ENCODE measurements around the gene DNM3.

The DNM3 gene

GRCh38 chr1:172442843-172443565 lies 601.7 kb downstream of the DNM3 start:
- Histone ChIP-seq H3K4me1 (ENCODE audit: control insufficient read depth in 1 of 2, insufficient read depth in 1 of 2, low read depth in 1 of 2, low read length in 1 of 2) (peaks cover 43 to 49% of the 10 kb centered on the region in 2 experiments), H3K9me3 (no peaks in the 10 kb centered on the region), H3K27ac (peak overlapping the region; percentile 75), H3K36me3 (peaks cover 7% of the 10 kb centered on the region), H3K27me3 (no peaks in the 10 kb centered on the region), H3K4me3 (ENCODE audit: low read depth in 1 of 2, low read length in 1 of 2) (peak overlapping the region; percentile 72 to 74)
- no peak for TF ChIP-seq CTCF (IDR thresholded peaks at IDR 0.05)

GRCh38 chr1:172443666-172444453 lies 602.6 kb downstream of the DNM3 start, which contains the start of gene PIGC:
TSS of gene PIGC (minus strand) at chr1:172444069. CDS start at chr1:172442622, 1,447 bp downstream.
- Histone ChIP-seq H3K27ac (peak within 1 kb of the TSS; percentile 75), H3K4me3 (ENCODE audit: low read depth in 1 of 2, low read length in 1 of 2) (peak within 1 kb of the TSS; percentile 72 to 74), H3K36me3 (peaks cover 5% of the 10 kb centered on the region), H3K9me3 (no peaks in the 10 kb centered on the region), H3K4me1 (ENCODE audit: control insufficient read depth in 1 of 2, insufficient read depth in 1 of 2, low read depth in 1 of 2, low read length in 1 of 2) (peaks cover 51 to 56% of the 10 kb centered on the region in 2 experiments), H3K27me3 (no peaks in the 10 kb centered on the region)
- TF ChIP-seq CTCF (IDR thresholded peaks at IDR 0.05): peak; percentile 90

GRCh38 chr1:172446547-172446946 lies 605.2 kb downstream of the DNM3 start:
- Histone ChIP-seq H3K27ac (no peak overlapping the region), H3K4me3 (ENCODE audit: low read depth in 1 of 2, low read length in 1 of 2) (no peak overlapping the region), H3K4me1 (ENCODE audit: control insufficient read depth in 1 of 2, insufficient read depth in 1 of 2, low read depth in 1 of 2, low read length in 1 of 2) (peaks cover 59 to 60% of the 10 kb centered on the region in 2 experiments), H3K27me3 (no peaks in the 10 kb centered on the region), H3K36me3 (no peaks in the 10 kb centered on the region), H3K9me3 (no peaks in the 10 kb centered on the region)
- no peak for TF ChIP-seq CTCF (IDR thresholded peaks at IDR 0.05)

GRCh38 chr1:172447641-172448040 lies 606.3 kb downstream of the DNM3 start:
- Histone ChIP-seq H3K9me3 (no peaks in the 10 kb centered on the region), H3K27me3 (no peaks in the 10 kb centered on the region), H3K27ac (peak overlapping the region; percentile 59), H3K4me3 (ENCODE audit: low read depth in 1 of 2, low read length in 1 of 2) (no peak overlapping the region), H3K4me1 (ENCODE audit: control insufficient read depth in 1 of 2, insufficient read depth in 1 of 2, low read depth in 1 of 2, low read length in 1 of 2) (peaks cover 54 to 57% of the 10 kb centered on the region in 2 experiments), H3K36me3 (no peaks in the 10 kb centered on the region)
- TF ChIP-seq CTCF (IDR thresholded peaks at IDR 0.05): no peak

- peak overlapping the region; percentile 59 for H3K27ac ChIP-seq
- no peaks in the 10 kb centered on the region for H3K9me3 ChIP-seq
- H3K4me3 ChIP-seq (ENCODE audit: low read depth in 1 of 2, low read length in 1 of 2): no peak overlapping the region
- no peaks in the 10 kb centered on the region for H3K27me3 ChIP-seq
- no peak for TF ChIP-seq CTCF (IDR thresholded peaks at IDR 0.05)
- no peaks in the 10 kb centered on the region for H3K36me3 ChIP-seq
- H3K4me1 ChIP-seq (ENCODE audit: control insufficient read depth in 1 of 2, insufficient read depth in 1 of 2, low read depth in 1 of 2, low read length in 1 of 2): peaks cover 47 to 51% of the 10 kb centered on the region in 2 experiments
Observed at GRCh38 chr1:172448995-172449584, 607.8 kb downstream of the DNM3 start.

Data from neutrophil (primary cell).